ENCODE results near the gene KRT31. TPM values are rescaled to one million over a fixed set of nuclear protein-coding genes. Genes with fewer than 3 reads are reported as not detected.

KRT31 gene
- total and polyA plus RNA-seq, 8 donors = 3.1 TPM; not detected in 7

- intact Hi-C loops (cut with DNase I; ENCODE audit: low total_unique reads) = no loop called here
- no peak overlapping the region for H3K27ac ChIP-seq
- no peak for TF ChIP-seq POLR2AphosphoS5 (IDR thresholded peaks at IDR 0.05)
- no peak for TF ChIP-seq EP300 (IDR thresholded peaks at IDR 0.05)
- TF ChIP-seq, protein P1, sequence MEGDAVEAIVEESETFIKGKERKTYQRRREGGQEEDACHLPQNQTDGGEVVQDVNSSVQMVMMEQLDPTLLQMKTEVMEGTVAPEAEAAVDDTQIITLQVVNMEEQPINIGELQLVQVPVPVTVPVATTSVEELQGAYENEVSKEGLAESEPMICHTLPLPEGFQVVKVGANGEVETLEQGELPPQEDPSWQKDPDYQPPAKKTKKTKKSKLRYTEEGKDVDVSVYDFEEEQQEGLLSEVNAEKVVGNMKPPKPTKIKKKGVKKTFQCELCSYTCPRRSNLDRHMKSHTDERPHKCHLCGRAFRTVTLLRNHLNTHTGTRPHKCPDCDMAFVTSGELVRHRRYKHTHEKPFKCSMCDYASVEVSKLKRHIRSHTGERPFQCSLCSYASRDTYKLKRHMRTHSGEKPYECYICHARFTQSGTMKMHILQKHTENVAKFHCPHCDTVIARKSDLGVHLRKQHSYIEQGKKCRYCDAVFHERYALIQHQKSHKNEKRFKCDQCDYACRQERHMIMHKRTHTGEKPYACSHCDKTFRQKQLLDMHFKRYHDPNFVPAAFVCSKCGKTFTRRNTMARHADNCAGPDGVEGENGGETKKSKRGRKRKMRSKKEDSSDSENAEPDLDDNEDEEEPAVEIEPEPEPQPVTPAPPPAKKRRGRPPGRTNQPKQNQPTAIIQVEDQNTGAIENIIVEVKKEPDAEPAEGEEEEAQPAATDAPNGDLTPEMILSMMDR (IDR thresholded peaks at IDR 0.05) = no peak
- no peak for TF ChIP-seq POLR2A (IDR thresholded peaks at IDR 0.05)
- 77 to 86% (median 81%) methylated on average over 5 of the region's 5 CpGs for WGBS, 5 donors
- H3K9me3 ChIP-seq = no peaks in the 10 kb centered on the region
- H3K4me3 ChIP-seq = no peak overlapping the region
- peaks cover 0 to 20% (median 5%) of the 10 kb centered on the region in 4 donors for H3K4me1 ChIP-seq
- peak in 1 of 2 donors; percentile 25 for DNase-seq
- no peaks in the 10 kb centered on the region for H3K36me3 ChIP-seq
- H3K27me3 ChIP-seq = no peaks in the 10 kb centered on the region
These were observed 19.1 kb upstream of the KRT31 start for GRCh38 chr17:41416479-41416878.

DNA sequence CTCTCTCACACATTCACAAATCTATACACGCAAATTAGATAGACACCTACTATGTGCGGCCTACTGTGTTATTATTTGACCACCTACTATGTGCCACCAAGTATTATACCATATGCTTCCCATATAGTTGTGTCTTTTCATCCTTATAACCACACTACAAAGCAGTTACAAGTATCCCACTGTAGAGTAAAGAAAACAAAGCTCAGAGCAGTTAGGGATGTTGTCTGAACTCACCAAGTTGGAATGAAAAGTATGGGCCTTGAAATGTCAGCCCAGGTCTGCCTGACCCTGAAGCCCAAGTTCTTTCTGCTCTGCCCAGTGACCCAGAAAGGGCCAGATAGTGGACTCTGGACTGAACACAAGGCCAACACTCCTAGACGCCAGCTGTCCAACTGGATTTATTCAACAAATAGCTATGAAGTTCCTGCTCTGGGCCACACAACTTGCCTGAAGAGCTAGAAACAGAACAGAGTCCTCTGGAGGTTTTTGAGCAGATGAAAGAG is 18.5 kb upstream of the KRT31 start:
- Histone ChIP-seq H3K36me3 (no peaks in the 10 kb centered on the region), H3K9me3 (no peaks in the 10 kb centered on the region), H3K27ac (no peak overlapping the region), H3K4me1 (peaks cover 0 to 20% (median 5%) of the 10 kb centered on the region in 4 donors), H3K27me3 (no peaks in the 10 kb centered on the region), H3K4me3 (no peak overlapping the region)
- TF ChIP-seq, protein P1 (IDR thresholded peaks at IDR 0.05) = no peak
- TF ChIP-seq POLR2A (IDR thresholded peaks at IDR 0.05) (no peak), POLR2AphosphoS5 (IDR thresholded peaks at IDR 0.05) (no peak), EP300 (IDR thresholded peaks at IDR 0.05) (no peak)
- intact Hi-C loops (cut with DNase I; ENCODE audit: low total_unique reads) = no loop called here
- 55 to 70% (median 63%) methylated on average over 3 of the region's 3 CpGs for WGBS, 5 donors
- no peak for DNase-seq

DNA sequence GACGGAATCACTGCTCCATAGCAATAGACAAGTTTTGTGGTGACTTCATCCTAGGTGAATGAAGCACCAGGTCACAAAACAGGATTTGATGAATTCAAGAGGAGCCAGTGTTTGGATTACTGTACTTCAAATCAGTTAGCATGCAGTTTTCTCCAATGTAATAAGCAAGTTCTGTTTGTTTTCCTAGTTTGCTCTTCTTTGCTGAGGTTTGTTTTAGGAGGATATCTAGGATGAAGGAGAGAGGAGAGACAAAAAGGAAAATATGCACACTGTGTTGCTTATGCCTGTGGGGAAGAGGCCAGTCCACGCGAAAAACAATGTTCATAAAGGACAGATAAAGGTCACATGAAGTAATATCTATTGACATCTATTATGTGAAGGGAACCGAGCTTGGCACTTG is 18.0 kb upstream of the KRT31 start:
- Histone ChIP-seq H3K36me3 (no peaks in the 10 kb centered on the region), H3K4me3 (no peak overlapping the region), H3K27ac (no peak overlapping the region), H3K4me1 (peaks cover 0 to 20% (median 5%) of the 10 kb centered on the region in 4 donors), H3K9me3 (no peaks in the 10 kb centered on the region), H3K27me3 (no peaks in the 10 kb centered on the region)
- WGBS, 5 donors = 74 to 79% (median 76%) methylated on average over 4 of the region's 4 CpGs
- DNase-seq = no peak
- TF ChIP-seq EP300 (IDR thresholded peaks at IDR 0.05) = no peak
- TF ChIP-seq, protein P1 (IDR thresholded peaks at IDR 0.05) = no peak
- no peak for TF ChIP-seq POLR2AphosphoS5 (IDR thresholded peaks at IDR 0.05)
- no peak for TF ChIP-seq POLR2A (IDR thresholded peaks at IDR 0.05)
- intact Hi-C loops (cut with DNase I; ENCODE audit: low total_unique reads) = no loop called here

GRCh38 chr17:41413982-41414381 is 16.6 kb upstream of the KRT31 start:
- no peak overlapping the region for H3K4me3 ChIP-seq
- H3K4me1 ChIP-seq = peaks cover 0 to 20% (median 5%) of the 10 kb centered on the region in 4 donors
- TF ChIP-seq, protein P1 (IDR thresholded peaks at IDR 0.05) = no peak
- no peak for TF ChIP-seq EP300 (IDR thresholded peaks at IDR 0.05)
- TF ChIP-seq POLR2AphosphoS5 (IDR thresholded peaks at IDR 0.05) = no peak
- no peak for TF ChIP-seq POLR2A (IDR thresholded peaks at IDR 0.05)
- no peaks in the 10 kb centered on the region for H3K36me3 ChIP-seq
- H3K27ac ChIP-seq = no peak overlapping the region
- WGBS, 5 donors = 76 to 92% (median 80%) methylated on average over 2 of the region's 2 CpGs
- no peak for DNase-seq
- no peaks in the 10 kb centered on the region for H3K27me3 ChIP-seq
- intact Hi-C loops (cut with DNase I; ENCODE audit: low total_unique reads) = no loop called here
- H3K9me3 ChIP-seq = no peaks in the 10 kb centered on the region

Data from stomach (tissue), 9 donors.